Uterus (tissue), 2 donors: Measurements from ENCODE around the gene UPK1B.

Experiments used
- CTCF ChIP-seq, 4 experiments: fragments of 200-600 bp in 2 of 4; fragments of 450-650 bp in 2 of 4; sonication (generic) in 2 of 4; IDR thresholded peaks; one replicate each; pipeline ENCODE4 v1.5.1; 2016 to 2019; ENCODE audit warnings: antibody characterized with exemption in 4 of 4, mild to moderate bottlenecking in 2 of 4, moderate library complexity in 1 of 4
- POLR2A ChIP-seq, 2 donors: fragments of 450-650 bp; IDR thresholded peaks; one replicate each; pipeline ENCODE4 v1.6.1; 2016; ENCODE audit warnings: antibody characterized with exemption in 2 of 2, mild to moderate bottlenecking in 1 of 2, moderate library complexity in 1 of 2

GRCh38 chr3:119177321-119177720, 3.9 kb downstream of the UPK1B start:
- TF ChIP-seq CTCF (IDR thresholded peaks at IDR 0.05) (no peak), POLR2A (IDR thresholded peaks at IDR 0.05) (no peak)
